HG02885 (cell line): ENCODE measurements around the gene GPC3.

ENCODE experiments used
- ATAC-seq: cut with Tn5 transposase; IDR thresholded peaks from one replicate; pipeline ENCODE4 v1.9.1; 2021; ENCODE audit warnings: mild to moderate bottlenecking; ENCODE audit not compliant: unreplicated experiment, poor library complexity

GPC3 gene

GRCh38 chrX:133493366-133493765 is 492.0 kb downstream of the GPC3 start:
- no peak for ATAC-seq

- no peak for ATAC-seq
Observed at GRCh38 chrX:133490955-133491354, 494.4 kb downstream of the GPC3 start.
